ENCODE results near the gene MAGI2.
A peak's percentile ranks its signal among the peaks of the same experiment; 100 is the strongest.

MAGI2 gene

DNA sequence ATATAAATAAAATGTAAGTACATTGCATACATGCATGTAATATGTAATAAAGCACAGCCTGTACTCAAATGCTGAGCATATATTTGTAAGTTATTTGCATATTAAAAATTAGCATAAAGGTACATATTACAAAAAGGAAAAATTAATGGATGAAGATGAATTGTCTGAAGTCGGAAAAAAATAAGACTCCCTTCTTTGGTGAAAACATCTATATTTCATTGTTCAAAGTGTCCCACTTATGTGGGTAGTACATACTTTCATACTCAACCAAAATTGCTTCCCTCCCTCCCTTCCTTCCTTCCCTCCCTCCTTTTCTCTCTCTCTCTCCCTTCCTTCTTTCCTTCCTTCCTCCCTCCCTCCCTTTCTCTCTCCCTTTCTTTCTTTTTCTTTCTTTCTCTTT is 498.1 kb downstream of the MAGI2 start:
- TF ChIP-seq, protein P1, sequence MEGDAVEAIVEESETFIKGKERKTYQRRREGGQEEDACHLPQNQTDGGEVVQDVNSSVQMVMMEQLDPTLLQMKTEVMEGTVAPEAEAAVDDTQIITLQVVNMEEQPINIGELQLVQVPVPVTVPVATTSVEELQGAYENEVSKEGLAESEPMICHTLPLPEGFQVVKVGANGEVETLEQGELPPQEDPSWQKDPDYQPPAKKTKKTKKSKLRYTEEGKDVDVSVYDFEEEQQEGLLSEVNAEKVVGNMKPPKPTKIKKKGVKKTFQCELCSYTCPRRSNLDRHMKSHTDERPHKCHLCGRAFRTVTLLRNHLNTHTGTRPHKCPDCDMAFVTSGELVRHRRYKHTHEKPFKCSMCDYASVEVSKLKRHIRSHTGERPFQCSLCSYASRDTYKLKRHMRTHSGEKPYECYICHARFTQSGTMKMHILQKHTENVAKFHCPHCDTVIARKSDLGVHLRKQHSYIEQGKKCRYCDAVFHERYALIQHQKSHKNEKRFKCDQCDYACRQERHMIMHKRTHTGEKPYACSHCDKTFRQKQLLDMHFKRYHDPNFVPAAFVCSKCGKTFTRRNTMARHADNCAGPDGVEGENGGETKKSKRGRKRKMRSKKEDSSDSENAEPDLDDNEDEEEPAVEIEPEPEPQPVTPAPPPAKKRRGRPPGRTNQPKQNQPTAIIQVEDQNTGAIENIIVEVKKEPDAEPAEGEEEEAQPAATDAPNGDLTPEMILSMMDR (IDR thresholded peaks at IDR 0.05; ENCODE audit: poor library complexity, severe bottlenecking), result no peak
- no peak overlapping the region for H3K27ac ChIP-seq (ENCODE audit: poor library complexity, severe bottlenecking)
- ATAC-seq (ENCODE audit: low read depth) (no peak), DNase-seq (ENCODE audit: low spot score) (no peak)
- H3K27me3 ChIP-seq (ENCODE audit: insufficient read depth, poor library complexity, severe bottlenecking), result peaks cover 3% of the 10 kb centered on the region
- H3K36me3 ChIP-seq (ENCODE audit: low read depth), result no peaks in the 10 kb centered on the region
- H3K4me3 ChIP-seq (ENCODE audit: severe bottlenecking), result no peak overlapping the region
- no peaks in the 10 kb centered on the region for H3K9me3 ChIP-seq (ENCODE audit: severe bottlenecking)
- peaks cover 8% of the 10 kb centered on the region for H3K4me1 ChIP-seq (ENCODE audit: insufficient read depth, poor library complexity, severe bottlenecking)

DNA sequence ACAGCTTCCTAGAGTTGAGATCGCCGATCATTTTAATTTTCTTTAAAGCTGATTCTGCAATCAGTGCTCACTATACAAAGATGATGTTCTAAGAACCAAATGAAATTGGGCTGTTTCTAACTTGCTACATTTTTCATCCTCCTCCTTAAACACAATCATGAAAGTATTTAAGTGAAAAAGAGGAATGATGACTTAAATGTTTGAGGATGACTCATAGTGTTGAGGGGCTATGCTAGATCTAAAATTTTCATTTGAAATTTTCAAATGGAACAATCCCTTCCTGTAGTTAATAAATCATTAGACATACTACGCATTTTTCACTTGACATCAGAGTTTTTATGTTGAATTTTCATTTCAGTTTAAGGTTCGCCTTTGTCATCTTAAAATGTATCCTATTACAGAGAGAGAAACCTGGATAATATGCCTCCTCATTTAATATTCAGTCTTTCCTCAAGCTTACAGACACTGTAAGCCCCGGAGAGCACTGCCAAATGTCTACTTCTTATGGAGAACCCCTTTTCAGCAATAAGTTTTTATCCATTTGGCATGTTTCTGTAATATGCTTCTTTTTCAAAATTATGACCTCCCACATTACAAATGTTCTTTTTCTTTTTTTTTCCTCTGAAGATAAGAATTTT is 499.6 kb downstream of the MAGI2 start:
- H3K9me3 ChIP-seq (ENCODE audit: severe bottlenecking), result no peaks in the 10 kb centered on the region
- H3K27ac ChIP-seq (ENCODE audit: poor library complexity, severe bottlenecking), result no peak overlapping the region
- DNase-seq (ENCODE audit: low spot score), result no peak
- ATAC-seq (ENCODE audit: low read depth), result no peak
- H3K4me3 ChIP-seq (ENCODE audit: severe bottlenecking), result no peak overlapping the region
- H3K4me1 ChIP-seq (ENCODE audit: insufficient read depth, poor library complexity, severe bottlenecking), result peaks cover under 1% of the 10 kb centered on the region
- H3K36me3 ChIP-seq (ENCODE audit: low read depth), result no peaks in the 10 kb centered on the region
- TF ChIP-seq, protein P1 (IDR thresholded peaks at IDR 0.05; ENCODE audit: poor library complexity, severe bottlenecking), result no peak
- H3K27me3 ChIP-seq (ENCODE audit: insufficient read depth, poor library complexity, severe bottlenecking), result peaks cover 3% of the 10 kb centered on the region

DNA sequence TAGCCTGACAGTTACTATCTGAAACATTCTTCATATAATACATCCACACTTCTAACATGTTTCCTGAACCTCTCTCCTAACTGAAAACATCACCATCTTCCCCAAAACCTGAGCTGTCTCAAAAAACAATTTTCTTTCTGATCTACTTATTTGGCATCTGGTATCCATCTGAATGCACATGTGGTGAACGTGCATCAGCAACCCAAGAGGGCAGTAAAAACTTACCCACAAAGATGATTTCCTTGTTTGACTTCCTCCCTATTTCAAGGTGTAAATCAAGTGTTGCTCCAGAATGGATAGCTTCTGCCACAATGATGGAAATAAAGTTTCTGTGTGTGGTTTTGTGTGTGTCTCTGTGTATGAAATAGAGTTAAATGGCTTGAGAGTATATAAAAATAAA is 500.4 kb downstream of the MAGI2 start:
- peaks cover 6% of the 10 kb centered on the region for H3K27me3 ChIP-seq (ENCODE audit: insufficient read depth, poor library complexity, severe bottlenecking)

DNA sequence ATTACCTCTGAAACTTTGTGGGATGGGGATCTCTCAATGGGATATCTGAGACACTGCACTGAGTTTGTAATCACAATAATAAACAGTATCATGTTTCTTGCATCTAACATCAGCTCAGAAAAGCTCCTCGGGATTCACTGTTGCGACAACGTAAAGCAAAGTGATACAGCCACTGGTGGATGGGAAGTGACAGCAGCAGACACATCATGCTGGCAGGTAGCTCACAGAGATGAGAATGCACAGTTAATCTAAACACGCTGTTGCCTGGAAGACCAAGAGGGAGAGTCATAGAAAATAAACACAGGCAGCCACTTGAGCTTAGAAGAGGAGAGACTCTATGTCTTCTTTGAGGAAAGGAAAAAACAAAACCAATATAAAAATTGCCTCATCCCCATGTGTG is 513.8 kb downstream of the MAGI2 start:
- Histone ChIP-seq H3K27ac (ENCODE audit: poor library complexity, severe bottlenecking) (no peak overlapping the region), H3K27me3 (ENCODE audit: insufficient read depth, poor library complexity, severe bottlenecking) (no peaks in the 10 kb centered on the region), H3K4me3 (ENCODE audit: severe bottlenecking) (no peak overlapping the region), H3K9me3 (ENCODE audit: severe bottlenecking) (no peaks in the 10 kb centered on the region), H3K4me1 (ENCODE audit: insufficient read depth, poor library complexity, severe bottlenecking) (no peaks in the 10 kb centered on the region), H3K36me3 (ENCODE audit: low read depth) (no peaks in the 10 kb centered on the region)
- DNase-seq (ENCODE audit: low spot score), result no peak
- TF ChIP-seq, protein P1 (IDR thresholded peaks at IDR 0.05; ENCODE audit: poor library complexity, severe bottlenecking), result no peak
- ATAC-seq (ENCODE audit: low read depth), result no peak

More for the DNA sequence above, 500.4 kb downstream of the MAGI2 start:
- ATAC-seq (ENCODE audit: low read depth) (no peak), DNase-seq (ENCODE audit: low spot score) (no peak)
- Histone ChIP-seq H3K27ac (ENCODE audit: poor library complexity, severe bottlenecking) (no peak overlapping the region), H3K36me3 (ENCODE audit: low read depth) (no peaks in the 10 kb centered on the region), H3K4me3 (ENCODE audit: severe bottlenecking) (no peak overlapping the region), H3K4me1 (ENCODE audit: insufficient read depth, poor library complexity, severe bottlenecking) (no peaks in the 10 kb centered on the region), H3K9me3 (ENCODE audit: severe bottlenecking) (no peaks in the 10 kb centered on the region)
- TF ChIP-seq, protein P1 (IDR thresholded peaks at IDR 0.05; ENCODE audit: poor library complexity, severe bottlenecking), result no peak

DNA sequence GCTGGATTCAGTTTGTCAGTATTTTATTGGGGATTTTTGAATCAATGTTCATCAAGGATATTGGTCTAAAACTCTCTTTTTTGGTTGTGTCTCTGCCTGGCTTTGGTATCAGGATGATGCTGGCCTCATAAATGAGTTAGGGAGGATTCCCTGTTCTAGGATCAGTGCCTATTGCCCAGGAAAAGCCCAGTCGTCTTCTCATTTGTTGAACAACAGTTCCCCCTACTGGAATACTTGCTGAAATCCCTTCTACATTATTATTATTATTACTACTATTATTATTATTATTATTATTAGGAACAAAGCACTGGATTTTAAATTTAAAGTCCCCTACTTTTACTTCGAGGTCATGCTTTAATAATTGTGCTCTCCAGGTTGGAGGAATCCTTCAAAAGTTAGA is 528.9 kb downstream of the MAGI2 start:
- no peak for DNase-seq (ENCODE audit: low spot score)
- Histone ChIP-seq H3K9me3 (ENCODE audit: severe bottlenecking) (no peaks in the 10 kb centered on the region), H3K36me3 (ENCODE audit: low read depth) (no peaks in the 10 kb centered on the region), H3K4me3 (ENCODE audit: severe bottlenecking) (no peak overlapping the region), H3K27me3 (ENCODE audit: insufficient read depth, poor library complexity, severe bottlenecking) (no peaks in the 10 kb centered on the region), H3K4me1 (ENCODE audit: insufficient read depth, poor library complexity, severe bottlenecking) (no peaks in the 10 kb centered on the region), H3K27ac (ENCODE audit: poor library complexity, severe bottlenecking) (no peak overlapping the region)
- TF ChIP-seq, protein P1 (IDR thresholded peaks at IDR 0.05; ENCODE audit: poor library complexity, severe bottlenecking), result peak; percentile 36
- no peak for ATAC-seq (ENCODE audit: low read depth)
